NT2/D1 (cell line): Measurements from ENCODE around the gene TCERG1L.

ENCODE experiments used
- DNase-seq: peaks from one replicate; pipeline ENCODE4 v3.0.0-alpha.2; 2011; ENCODE audit warnings: low read depth, low spot score
- H3K27me3 ChIP-seq: 2 replicates; pipeline ENCODE4 v1.6.0; 2011; ENCODE audit warnings: mild to moderate bottlenecking; ENCODE audit not compliant: insufficient read length, insufficient read depth
- H3K36me3 ChIP-seq: 2 replicates; pipeline ENCODE4 v1.6.1; 2011; ENCODE audit warnings: mild to moderate bottlenecking, low read length, mixed read lengths; ENCODE audit not compliant: insufficient read depth, insufficient read length
- H3K4me1 ChIP-seq: 2 replicates; pipeline ENCODE4 v1.5.1; 2011; ENCODE audit not compliant: insufficient read depth, insufficient read length
- H3K4me3 ChIP-seq: 2 replicates; pipeline ENCODE4 v1.5.1; 2011; ENCODE audit warnings: low read depth; ENCODE audit not compliant: insufficient read length
- H3K9ac ChIP-seq: 2 replicates; pipeline ENCODE4 v1.6.0; 2011; ENCODE audit warnings: low read depth; ENCODE audit not compliant: insufficient read length
- H3K9me3 ChIP-seq: 2 replicates; pipeline ENCODE4 v1.5.1; 2011; ENCODE audit warnings: mild to moderate bottlenecking, low read length; ENCODE audit not compliant: insufficient read depth
- SUZ12 ChIP-seq: IDR thresholded peaks from 2 replicates; pipeline ENCODE4 v1.6.1; 2011; ENCODE audit not compliant: insufficient read length, insufficient read depth; ENCODE audit errors: extremely low read depth
- YY1 ChIP-seq: IDR thresholded peaks from 2 replicates; pipeline ENCODE4 v1.6.1; 2011; ENCODE audit not compliant: insufficient read length, insufficient read depth
- ZNF274 ChIP-seq: IDR thresholded peaks from 2 replicates; pipeline ENCODE4 v1.6.1; 2011; ENCODE audit warnings: mild to moderate bottlenecking, low read depth, low read length

Gene TCERG1L

DNA sequence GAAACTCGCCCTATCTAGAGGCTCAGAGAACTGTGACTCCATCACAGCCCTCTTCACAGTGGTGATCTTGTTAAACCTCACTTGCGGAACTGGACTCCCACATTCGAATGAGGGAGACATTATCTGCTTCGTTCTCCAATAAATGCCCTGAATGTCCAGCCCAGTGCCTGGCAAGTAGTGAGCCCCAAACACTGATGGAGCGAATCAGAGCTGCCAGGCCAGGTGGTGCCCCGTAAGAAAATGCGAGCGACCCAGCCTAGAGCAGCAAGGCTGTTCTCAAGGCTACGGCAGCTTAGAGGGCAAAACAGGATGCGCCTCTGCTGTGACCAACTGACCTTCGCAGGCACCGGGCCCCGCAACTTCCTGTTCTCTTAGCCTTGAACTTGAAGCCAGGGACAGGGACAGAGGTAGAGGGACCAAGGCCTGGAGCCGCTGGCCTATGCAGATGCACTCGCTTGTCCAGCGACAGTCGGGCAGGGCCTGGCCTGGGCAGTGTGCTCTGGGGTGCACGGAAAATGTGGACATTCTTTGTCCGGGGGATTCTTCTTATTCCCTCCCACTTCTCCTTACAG, 217.6 kb downstream of the TCERG1L start:
- TF ChIP-seq ZNF274 (no peak), SUZ12 (no peak), YY1 (no peak)
- no peaks in the 10 kb centered on the region for H3K36me3 ChIP-seq
- no peak for DNase-seq
- no peak overlapping the region for H3K4me3 ChIP-seq
- H3K9me3 ChIP-seq = no peaks in the 10 kb centered on the region
- H3K9ac ChIP-seq = no peak overlapping the region
- no peaks in the 10 kb centered on the region for H3K27me3 ChIP-seq
- peaks cover 3% of the 10 kb centered on the region for H3K4me1 ChIP-seq

DNA sequence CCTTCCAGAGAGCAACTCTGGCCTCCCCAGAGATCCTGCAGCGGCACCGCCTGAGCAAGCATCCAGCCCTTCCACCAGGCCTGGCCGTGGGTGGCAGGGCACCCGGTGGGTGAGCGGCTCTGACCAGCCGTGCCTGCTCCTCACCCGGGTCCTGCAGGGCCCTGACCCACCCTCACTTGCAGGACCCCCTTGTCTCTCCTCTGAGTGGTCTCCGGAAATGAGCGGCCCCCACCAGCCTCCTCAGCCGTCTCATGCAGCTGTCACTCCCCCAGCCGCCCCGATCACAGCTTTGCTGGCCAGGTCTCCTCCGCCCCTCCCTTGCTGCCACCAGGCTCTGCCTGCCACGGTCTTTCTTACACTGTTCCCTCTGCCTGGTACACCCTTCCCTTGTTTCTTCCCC, 218.2 kb downstream of the TCERG1L start:
- Histone ChIP-seq H3K9ac (no peak overlapping the region), H3K4me3 (no peak overlapping the region), H3K27me3 (no peaks in the 10 kb centered on the region), H3K9me3 (no peaks in the 10 kb centered on the region), H3K36me3 (no peaks in the 10 kb centered on the region), H3K4me1 (peaks cover 3% of the 10 kb centered on the region)
- no peak for DNase-seq
- TF ChIP-seq YY1 = no peak
- no peak for TF ChIP-seq ZNF274
- no peak for TF ChIP-seq SUZ12

DNA sequence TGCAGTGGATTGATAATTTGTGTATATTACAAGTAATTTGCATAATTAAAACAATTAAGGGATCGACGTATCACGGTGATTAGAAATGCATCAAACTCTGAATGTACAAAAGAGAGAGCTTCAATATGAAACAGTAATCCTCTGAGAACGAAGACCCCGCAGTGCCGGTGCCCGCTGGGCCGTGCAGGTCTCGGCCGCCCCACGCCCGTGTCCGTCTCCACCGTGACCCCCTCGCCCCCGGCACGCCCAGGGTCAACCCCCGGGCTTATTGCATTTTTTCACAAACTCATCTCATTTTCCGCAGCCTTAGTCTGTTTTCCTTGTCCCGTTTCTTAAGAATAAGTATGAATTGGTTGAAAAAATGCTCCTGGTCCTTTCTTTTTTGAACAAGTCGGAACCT, 218.6 kb downstream of the TCERG1L start:
- Histone ChIP-seq H3K9me3 (no peaks in the 10 kb centered on the region), H3K4me1 (peaks cover 3% of the 10 kb centered on the region), H3K27me3 (no peaks in the 10 kb centered on the region), H3K4me3 (no peak overlapping the region), H3K36me3 (no peaks in the 10 kb centered on the region), H3K9ac (no peak overlapping the region)
- TF ChIP-seq SUZ12 (no peak), ZNF274 (no peak), YY1 (no peak)
- no peak for DNase-seq

DNA sequence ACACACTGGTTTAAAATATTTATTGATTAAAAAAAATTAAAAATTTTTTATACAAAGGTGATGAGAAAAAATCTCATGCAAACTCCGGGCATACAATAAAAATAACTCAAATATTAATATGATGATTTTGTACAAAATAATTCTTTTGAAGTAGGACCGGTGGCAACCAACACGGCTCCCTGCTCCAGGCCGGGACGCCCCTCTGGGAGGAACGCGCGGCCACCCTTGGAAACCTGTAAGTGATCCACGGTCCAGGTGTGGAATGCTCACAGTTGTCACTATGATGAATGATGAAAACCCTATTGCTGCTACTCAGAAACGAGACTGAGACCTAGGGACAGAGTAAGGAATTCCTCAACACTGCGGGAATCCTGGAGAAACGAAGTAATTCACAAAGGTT, 219.1 kb downstream of the TCERG1L start:
- TF ChIP-seq SUZ12 (no peak), ZNF274 (no peak)
- no peaks in the 10 kb centered on the region for H3K27me3 ChIP-seq

DNA sequence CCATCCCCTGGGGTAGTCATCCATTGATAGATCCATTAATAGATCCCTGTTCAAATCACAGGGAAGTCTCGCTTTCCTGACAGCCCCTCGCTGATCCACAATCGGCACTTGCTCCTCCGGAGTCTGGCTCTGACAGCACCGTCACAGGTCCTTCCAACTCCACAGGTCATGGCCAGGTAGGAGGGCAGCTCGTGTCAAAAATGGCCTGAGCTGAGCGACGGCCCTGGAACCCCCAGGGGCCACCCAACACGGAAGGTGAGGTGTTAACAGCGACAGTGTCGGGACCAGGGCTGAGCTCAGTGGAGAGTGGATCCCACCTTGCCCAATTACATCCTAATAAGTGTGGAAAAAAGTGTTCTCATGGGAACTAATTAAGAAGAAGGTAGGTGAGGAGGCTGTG, 219.8 kb downstream of the TCERG1L start:
- Histone ChIP-seq H3K9me3 (no peaks in the 10 kb centered on the region), H3K27me3 (no peaks in the 10 kb centered on the region), H3K4me1 (peaks cover 3% of the 10 kb centered on the region), H3K36me3 (no peaks in the 10 kb centered on the region), H3K9ac (no peak overlapping the region), H3K4me3 (no peak overlapping the region)
- TF ChIP-seq YY1 (no peak), SUZ12 (no peak), ZNF274 (no peak)
- DNase-seq = no peak

More for the DNA sequence above, 219.1 kb downstream of the TCERG1L start:
- Histone ChIP-seq H3K36me3 (no peaks in the 10 kb centered on the region), H3K9ac (no peak overlapping the region), H3K9me3 (no peaks in the 10 kb centered on the region), H3K4me1 (peaks cover 3% of the 10 kb centered on the region), H3K4me3 (no peak overlapping the region)
- no peak for DNase-seq

DNA sequence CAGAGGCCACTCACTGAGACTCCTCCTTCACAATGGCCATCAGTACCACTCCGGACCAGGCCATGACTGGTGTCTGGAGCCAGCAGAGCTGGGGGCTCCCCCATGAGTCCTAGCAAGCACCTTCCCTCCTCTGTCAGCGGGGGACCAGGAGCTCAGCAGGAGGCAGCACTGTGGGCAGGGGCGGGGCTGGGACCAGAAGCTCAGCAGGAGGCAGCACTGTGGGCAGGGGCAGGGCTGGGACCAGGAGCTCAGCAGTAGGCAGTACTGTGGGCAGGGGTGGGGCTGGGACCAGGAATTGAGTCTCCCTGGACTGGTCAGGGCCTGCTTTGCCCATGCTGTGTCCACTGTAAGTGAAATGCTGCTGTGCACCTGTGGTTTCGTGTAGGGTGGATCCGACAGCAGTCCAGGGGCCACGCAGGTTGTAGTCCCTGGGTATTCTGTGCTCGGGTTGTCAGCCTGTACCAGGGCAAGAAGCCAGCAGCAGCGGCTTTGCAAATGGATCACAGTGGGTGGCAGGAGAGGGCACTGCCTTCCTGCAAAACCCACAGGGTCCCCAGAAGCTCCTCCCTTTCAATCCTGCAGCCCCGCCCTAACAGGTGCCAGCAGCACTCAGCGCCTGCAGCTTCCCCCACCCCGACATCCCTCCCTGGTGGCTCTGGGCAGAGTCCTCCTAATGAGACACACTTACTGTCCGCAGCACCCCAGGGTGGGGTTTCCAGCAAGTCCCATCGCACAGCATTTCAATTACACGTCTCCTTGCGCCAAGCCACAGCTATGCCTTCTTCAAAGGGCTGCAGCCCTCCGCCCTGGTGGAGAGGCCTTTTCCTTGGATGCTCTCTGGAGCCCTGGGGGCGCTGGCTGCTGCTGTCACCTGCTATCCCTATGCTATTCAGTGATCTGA, 220.5 kb downstream of the TCERG1L start:
- DNase-seq = no peak
- H3K9ac ChIP-seq = no peak overlapping the region
- TF ChIP-seq ZNF274 (no peak), YY1 (no peak), SUZ12 (no peak)
- peaks cover 3% of the 10 kb centered on the region for H3K4me1 ChIP-seq
- no peaks in the 10 kb centered on the region for H3K9me3 ChIP-seq
- no peaks in the 10 kb centered on the region for H3K36me3 ChIP-seq
- H3K27me3 ChIP-seq = no peaks in the 10 kb centered on the region
- H3K4me3 ChIP-seq = no peak overlapping the region

DNA sequence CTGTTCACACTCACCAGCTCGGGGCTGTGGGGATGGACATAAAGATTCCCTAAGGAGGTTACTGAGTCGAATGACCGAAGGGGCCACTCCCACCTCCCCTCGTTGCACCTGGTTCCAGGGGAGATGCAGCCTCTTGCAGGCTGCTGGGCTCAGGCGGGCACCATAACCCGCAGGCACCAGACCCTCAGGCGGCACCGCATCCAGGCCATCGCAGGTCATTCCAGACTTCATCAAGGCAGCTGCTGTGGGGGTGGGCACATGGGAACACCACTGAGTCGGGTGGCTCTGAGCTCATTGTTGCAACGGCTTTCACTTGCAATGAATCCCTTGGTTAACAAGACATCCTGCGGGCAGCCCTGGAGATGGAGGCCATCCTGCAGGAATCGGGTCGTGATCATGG, 221.7 kb downstream of the TCERG1L start:
- Histone ChIP-seq H3K4me1 (peaks cover 3% of the 10 kb centered on the region), H3K9me3 (no peaks in the 10 kb centered on the region), H3K27me3 (no peaks in the 10 kb centered on the region), H3K36me3 (no peaks in the 10 kb centered on the region), H3K9ac (no peak overlapping the region), H3K4me3 (no peak overlapping the region)
- TF ChIP-seq YY1 = no peak
- TF ChIP-seq ZNF274 = no peak
- no peak for TF ChIP-seq SUZ12
- DNase-seq = no peak
